Measurements from ENCODE around the gene DEUP1.

DEUP1 gene

GRCh38 chr11:93480256-93480655 is 149.7 kb downstream of the DEUP1 start:
- DNase-seq (ENCODE audit: low spot score) = no peak

GRCh38 chr11:93480756-93481155 is 150.2 kb downstream of the DEUP1 start:
- DNase-seq (ENCODE audit: low spot score) = no peak

- no peak for DNase-seq (ENCODE audit: low spot score)
Measured at GRCh38 chr11:93481279-93481678, 150.7 kb downstream of the DEUP1 start.

GRCh38 chr11:93481696-93482095 is 151.2 kb downstream of the DEUP1 start:
- DNase-seq (ENCODE audit: low spot score) = no peak

- no peak for DNase-seq (ENCODE audit: low spot score)
Measured at GRCh38 chr11:93482556-93482955, 152.0 kb downstream of the DEUP1 start.

GRCh38 chr11:93484716-93485115 is 154.2 kb downstream of the DEUP1 start:
- no peak for DNase-seq (ENCODE audit: low spot score)

- DNase-seq (ENCODE audit: low spot score) = no peak
Measured at GRCh38 chr11:93485983-93486382, 155.4 kb downstream of the DEUP1 start.

GRCh38 chr11:93487032-93487483 is 156.5 kb downstream of the DEUP1 start:
- DNase-seq (ENCODE audit: low spot score) = no peak

All from hematopoietic multipotent progenitor cell treated with erythropoietin and hydrocortisone succinate and interleukin-3 and kit ligand, for 17 days (in vitro differentiated cells).